ENCODE measurements around the gene PSMB7.

The PSMB7 gene

GRCh38 chr9:124342776-124343485 lies 72.3 kb downstream of the PSMB7 start:
- no peak for DNase-seq

GRCh38 chr9:124342402-124342775 lies 72.9 kb downstream of the PSMB7 start:
- DNase-seq: no peak

- DNase-seq: no peak
Observed at GRCh38 chr9:124341455-124342170, 73.6 kb downstream of the PSMB7 start.

- DNase-seq: no peak
Observed at GRCh38 chr9:124340219-124341069, 74.8 kb downstream of the PSMB7 start.

GRCh38 chr9:124339603-124340146 lies 75.6 kb downstream of the PSMB7 start:
- DNase-seq: no peak

GRCh38 chr9:124337562-124337961 lies 77.7 kb downstream of the PSMB7 start:
- DNase-seq: no peak

GRCh38 chr9:124335320-124335707 lies 79.9 kb downstream of the PSMB7 start:
- no peak for DNase-seq

GRCh38 chr9:124334568-124335319 lies 80.5 kb downstream of the PSMB7 start:
- DNase-seq: no peak

- no peak for DNase-seq
Observed at GRCh38 chr9:124333203-124333579, 82.1 kb downstream of the PSMB7 start.

- no peak for DNase-seq
Observed at GRCh38 chr9:124332361-124333202, 82.7 kb downstream of the PSMB7 start.

- DNase-seq: no peak
Observed at GRCh38 chr9:124331580-124331979, 83.7 kb downstream of the PSMB7 start.

GRCh38 chr9:124330011-124330697 lies 85.1 kb downstream of the PSMB7 start:
- DNase-seq: no peak

- DNase-seq: no peak
Observed at GRCh38 chr9:124329206-124329792, 85.9 kb downstream of the PSMB7 start.

GRCh38 chr9:124328285-124328684 lies 87.0 kb downstream of the PSMB7 start:
- no peak for DNase-seq

GRCh38 chr9:124327491-124327890 lies 87.8 kb downstream of the PSMB7 start:
- DNase-seq: no peak

GRCh38 chr9:124326378-124326777 lies 88.9 kb downstream of the PSMB7 start:
- DNase-seq: no peak

GRCh38 chr9:124325816-124326215 lies 89.4 kb downstream of the PSMB7 start:
- no peak for DNase-seq

GRCh38 chr9:124323904-124324303 lies 91.3 kb downstream of the PSMB7 start:
- no peak for DNase-seq

- no peak for DNase-seq
Observed at GRCh38 chr9:124322618-124323432, 92.4 kb downstream of the PSMB7 start.

- DNase-seq: no peak
Observed at GRCh38 chr9:124321935-124322334, 93.3 kb downstream of the PSMB7 start.

Data from activated CD8-positive, alpha-beta memory T cell treated with anti-CD3 and anti-CD28 coated beads, Interleukin-2, amount 50 U/mL, for 48 hours (primary cell).